Caco-2 (cell line): Measurements from ENCODE around the gene SEPTIN2. TPM values are rescaled to one million over a fixed set of nuclear protein-coding genes. Genes with fewer than 3 reads are reported as not detected.
A peak's percentile ranks its signal among the peaks of the same experiment; 100 is the strongest.

Source experiments
- BruUV-seq: library from RNA; stranded (reverse); fragments of 400-500 nt; replicated peaks from 2 replicates; lab custom pipeline; 2021; lab: Mats Ljungman, UMichigan
- CTCF ChIA-PET: fragments of 300-600 bp; sonication (Branson Sonifier 250); formaldehyde crosslinking; loops from one replicate; lab custom pipeline; 2022; ENCODE audit warnings: antibody characterized with exemption; lab: Charles Lee
- POLR2A ChIA-PET: fragments of 300-600 bp; sonication (Branson Sonifier 250); formaldehyde crosslinking; loops from one replicate; lab custom pipeline; 2022; ENCODE audit warnings: antibody characterized with exemption; lab: Charles Lee
- DNase-seq, 2 experiments: peaks; one replicate each; pipeline versions ENCODE4 v3.0.0 to v3.0.0-alpha.2; 2020 to 2022
- H3K27me3 ChIP-seq: replicated peaks from 2 replicates; pipeline ENCODE4 v1.6.0; 2011; ENCODE audit warnings: low read length; ENCODE audit not compliant: control insufficient read depth, insufficient read depth
- H3K36me3 ChIP-seq: 2 replicates; pipeline ENCODE4 v1.5.1; 2011; ENCODE audit warnings: low read length; ENCODE audit not compliant: control insufficient read depth, insufficient read depth
- H3K4me1 ChIP-seq: fragments of 250-450 bp; sonication (Bioruptor Pico); 2 replicates; pipeline ENCODE4 v1.5.1; 2020; ENCODE audit warnings: mild to moderate bottlenecking
- H3K4me3 ChIP-seq: 2 replicates; pipeline ENCODE4 v1.5.1; 2011; ENCODE audit warnings: low read depth, mild to moderate bottlenecking, control low read depth, low read length
- H3K9me3 ChIP-seq: fragments of 250-450 bp; sonication (Bioruptor Pico); 2 replicates; pipeline ENCODE4 v1.5.1; 2020; ENCODE audit warnings: mild to moderate bottlenecking, moderate library complexity
- H3K27ac Mint-ChIP-seq: one replicate; pipeline ENCODE4 v1.8.0; 2022; ENCODE audit warnings: mixed read lengths; ENCODE audit not compliant: unreplicated experiment
- H3K27me3 Mint-ChIP-seq: one replicate; pipeline ENCODE4 v1.8.0; 2022; ENCODE audit warnings: mixed read lengths; ENCODE audit not compliant: insufficient read depth, unreplicated experiment
- H3K36me3 Mint-ChIP-seq: one replicate; pipeline ENCODE4 v1.8.0; 2022; ENCODE audit warnings: mild to moderate bottlenecking, mixed read lengths; ENCODE audit not compliant: insufficient read depth, unreplicated experiment
- H3K4me1 Mint-ChIP-seq: one replicate; pipeline ENCODE4 v1.8.0; 2022; ENCODE audit warnings: low read depth, mixed read lengths; ENCODE audit not compliant: unreplicated experiment
- H3K4me3 Mint-ChIP-seq: one replicate; pipeline ENCODE4 v1.8.0; 2022; ENCODE audit warnings: mild to moderate bottlenecking, moderate library complexity, mixed read lengths; ENCODE audit not compliant: unreplicated experiment
- H3K9me3 Mint-ChIP-seq: one replicate; pipeline ENCODE4 v1.8.0; 2022; ENCODE audit warnings: mixed read lengths; ENCODE audit not compliant: unreplicated experiment
- CTCF ChIP-seq, 2 experiments: fragments of 200-600 bp in 1 of 2; IDR thresholded peaks; 1 replicate in 1 of 2; 2 replicates in 1 of 2; pipeline versions ENCODE4 v1.5.1 to v1.8.0; 2011 to 2022; ENCODE audit warnings: antibody characterized with exemption in 1 of 2, control low read depth in 1 of 2, inconsistent platforms in 1 of 2, low read depth in 1 of 2, low read length in 1 of 2, mild to moderate bottlenecking in 1 of 2, moderate library complexity in 1 of 2; ENCODE audit not compliant: insufficient read depth in 1 of 2, severe bottlenecking in 1 of 2, unreplicated experiment in 1 of 2
- intact Hi-C: fragments of 100-400 bp; cut with micrococcal nuclease; formaldehyde crosslinking; loops from one replicate; pipeline ENCODE4 v1.10.0; 2022; ENCODE audit not compliant: unreplicated experiment
- total RNA-seq: library from RNA; stranded (reverse); gene quantifications from 2 replicates; pipeline ENCODE4 v1.2.3, GENCODE V29; 2022

The SEPTIN2 gene
- total RNA-seq, 1 experiment from 2014 or later = 209 TPM

GRCh38 chr2:241358470-241358869 lies 42.7 kb downstream of the SEPTIN2 start:
- Mint-ChIP-seq H3K4me1 (peaks cover 21% of the 10 kb centered on the region), H3K4me3 (no peak overlapping the region), H3K27me3 (no peaks in the 10 kb centered on the region), H3K27ac (peak overlapping the region; percentile 66), H3K9me3 (no peaks in the 10 kb centered on the region), H3K36me3 (peaks cover 11% of the 10 kb centered on the region)
- intact Hi-C loops = no loop called here
- Histone ChIP-seq H3K36me3 (no peaks in the 10 kb centered on the region), H3K9me3 (no peaks in the 10 kb centered on the region), H3K4me3 (no peak overlapping the region), H3K4me1 (peaks cover 12% of the 10 kb centered on the region), H3K27me3 (no peaks in the 10 kb centered on the region)
- ChIA-PET POLR2A (no interaction called here), CTCF (interaction anchor here (0.8 kb wide), 1 partner anchor 34 kb away, joined by 4 read pairs; no protein-coding TSS in a partner anchor)
- TF ChIP-seq CTCF (IDR thresholded peaks at IDR 0.05; ENCODE audit: insufficient read depth in 1 of 2, low read depth in 1 of 2, low read length in 1 of 2, severe bottlenecking in 1 of 2, unreplicated experiment in 1 of 2) = no peak
- no peak for DNase-seq
- TSS peak; percentile 10 for BruUV-seq

GRCh38 chr2:241359481-241360045 lies 43.8 kb downstream of the SEPTIN2 start:
- ChIA-PET POLR2A (no interaction called here), CTCF (no interaction called here)
- H3K27me3 Mint-ChIP-seq = no peaks in the 10 kb centered on the region
- no peaks in the 10 kb centered on the region for H3K36me3 ChIP-seq
- peaks cover 21% of the 10 kb centered on the region for H3K4me1 Mint-ChIP-seq
- intact Hi-C loops = no loop called here
- H3K4me3 ChIP-seq = no peak overlapping the region
- no peaks in the 10 kb centered on the region for H3K27me3 ChIP-seq
- H3K9me3 Mint-ChIP-seq = no peaks in the 10 kb centered on the region
- H3K27ac Mint-ChIP-seq = peak overlapping the region; percentile 31
- TF ChIP-seq CTCF (IDR thresholded peaks at IDR 0.05; ENCODE audit: insufficient read depth in 1 of 2, low read depth in 1 of 2, low read length in 1 of 2, severe bottlenecking in 1 of 2, unreplicated experiment in 1 of 2) = no peak
- peaks cover 10% of the 10 kb centered on the region for H3K4me1 ChIP-seq
- H3K4me3 Mint-ChIP-seq = no peak overlapping the region
- no TSS peak for BruUV-seq
- no peaks in the 10 kb centered on the region for H3K9me3 ChIP-seq
- H3K36me3 Mint-ChIP-seq = peaks cover 6% of the 10 kb centered on the region
- no peak for DNase-seq

- CTCF ChIA-PET = no interaction called here
- H3K4me3 Mint-ChIP-seq = no peak overlapping the region
- H3K4me3 ChIP-seq = no peak overlapping the region
Observed at GRCh38 chr2:241363426-241363825, 47.7 kb downstream of the SEPTIN2 start.

More at GRCh38 chr2:241363426-241363825, 47.7 kb downstream of the SEPTIN2 start:
- no TSS peak for BruUV-seq
- Mint-ChIP-seq H3K36me3 (no peaks in the 10 kb centered on the region), H3K9me3 (no peaks in the 10 kb centered on the region), H3K27ac (no peak overlapping the region), H3K4me1 (peaks cover 29% of the 10 kb centered on the region), H3K27me3 (no peaks in the 10 kb centered on the region)
- intact Hi-C loops = no loop called here
- no peaks in the 10 kb centered on the region for H3K36me3 ChIP-seq
- H3K9me3 ChIP-seq = no peaks in the 10 kb centered on the region
- POLR2A ChIA-PET = no interaction called here
- H3K4me1 ChIP-seq = 0 out of 2 replicates have a peak, but pooled peaks cover 3% of the 10 kb centered on the region
- TF ChIP-seq CTCF (IDR thresholded peaks at IDR 0.05; ENCODE audit: insufficient read depth in 1 of 2, low read depth in 1 of 2, low read length in 1 of 2, severe bottlenecking in 1 of 2, unreplicated experiment in 1 of 2) = no peak
- H3K27me3 ChIP-seq = no peaks in the 10 kb centered on the region
- DNase-seq = no peak
